ENCODE data around the gene RHOU. TPM values are rescaled to one million over a fixed set of nuclear protein-coding genes. Genes with fewer than 3 reads are reported as not detected.

The RHOU gene
- total RNA-seq, 1 donor from 2014 or later, result 67.0 TPM

GRCh38 chr1:228783418-228784040 lies 48.2 kb downstream of the RHOU start:
- no peak for DNase-seq (ENCODE audit: low spot score)
- no peak overlapping the region for H3K4me3 ChIP-seq
- H2AFZ ChIP-seq (replicated peaks), result no peak overlapping the region
- no peak overlapping the region for H3K27ac ChIP-seq
- H3K27ac Mint-ChIP-seq, result no peak overlapping the region
- no peaks in the 10 kb centered on the region for H3F3A ChIP-seq (ENCODE audit: low read depth)
- H3K9me3 Mint-ChIP-seq, result no peaks in the 10 kb centered on the region
- no peaks in the 10 kb centered on the region for H3K79me2 ChIP-seq (ENCODE audit: low read depth)
- H3K36me3 ChIP-seq, result no peaks in the 10 kb centered on the region
- peaks cover 16% of the 10 kb centered on the region for H3K4me1 ChIP-seq
- H3K4me3 Mint-ChIP-seq, result no peak overlapping the region
- H3K9ac ChIP-seq, result no peak overlapping the region
- H3K4me2 ChIP-seq, result no peak overlapping the region
- no peaks in the 10 kb centered on the region for H3K9me3 ChIP-seq (ENCODE audit: low read depth)
- peaks cover 2% of the 10 kb centered on the region for H3K4me1 Mint-ChIP-seq
- no peaks in the 10 kb centered on the region for H3K27me3 ChIP-seq
- H4K20me1 ChIP-seq (ENCODE audit: low read depth), result no peaks in the 10 kb centered on the region
- peaks cover 6% of the 10 kb centered on the region for H3K27me3 Mint-ChIP-seq (ENCODE audit: insufficient read depth, low read depth)
- no peaks in the 10 kb centered on the region for H3K36me3 Mint-ChIP-seq
- TF ChIP-seq EZH2phosphoT487 (IDR thresholded peaks at IDR 0.05) (no peak), CTCF (IDR thresholded peaks at IDR 0.05) (no peak), EZH2 (IDR thresholded peaks at IDR 0.05) (no peak)

DNA sequence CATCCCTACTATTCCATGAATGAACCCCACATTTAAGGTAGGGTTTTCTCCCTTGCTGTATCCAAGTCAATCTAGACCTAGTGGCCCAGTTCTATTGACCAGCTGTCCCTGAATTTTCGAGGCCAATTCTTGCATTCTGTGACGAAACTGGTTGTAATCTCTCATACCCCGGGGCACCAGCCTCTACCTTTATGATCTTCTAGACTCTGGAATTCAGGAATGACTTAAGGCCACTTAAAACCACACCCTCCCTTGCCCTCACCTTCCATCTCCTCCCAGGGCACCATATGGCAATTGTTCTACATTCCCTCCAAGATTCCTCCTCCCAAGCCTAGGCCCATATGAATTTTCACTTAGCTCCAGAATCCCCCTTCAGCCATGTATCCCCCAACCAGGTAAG lies 48.9 kb downstream of the RHOU start:
- H3K9me3 Mint-ChIP-seq, result no peaks in the 10 kb centered on the region
- no peaks in the 10 kb centered on the region for H4K20me1 ChIP-seq (ENCODE audit: low read depth)
- H3K4me1 ChIP-seq, result peaks cover 16% of the 10 kb centered on the region
- TF ChIP-seq EZH2phosphoT487 (IDR thresholded peaks at IDR 0.05) (no peak), EZH2 (IDR thresholded peaks at IDR 0.05) (no peak)
- peaks cover 6% of the 10 kb centered on the region for H3K27me3 Mint-ChIP-seq (ENCODE audit: insufficient read depth, low read depth)
- no peaks in the 10 kb centered on the region for H3K27me3 ChIP-seq
- H3K79me2 ChIP-seq (ENCODE audit: low read depth), result no peaks in the 10 kb centered on the region
- H3K9me3 ChIP-seq (ENCODE audit: low read depth), result no peaks in the 10 kb centered on the region
- H3K4me3 ChIP-seq, result no peak overlapping the region
- no peaks in the 10 kb centered on the region for H3K36me3 ChIP-seq
- H3K27ac Mint-ChIP-seq, result no peak overlapping the region
- no peak overlapping the region for H3K27ac ChIP-seq
- no peak overlapping the region for H2AFZ ChIP-seq (replicated peaks)
- no peak overlapping the region for H3K4me2 ChIP-seq
- H3K36me3 Mint-ChIP-seq, result no peaks in the 10 kb centered on the region
- H3K9ac ChIP-seq, result no peak overlapping the region
- no peak for DNase-seq (ENCODE audit: low spot score)
- no peak overlapping the region for H3K4me3 Mint-ChIP-seq
- peaks cover 2% of the 10 kb centered on the region for H3K4me1 Mint-ChIP-seq
- no peaks in the 10 kb centered on the region for H3F3A ChIP-seq (ENCODE audit: low read depth)

DNA sequence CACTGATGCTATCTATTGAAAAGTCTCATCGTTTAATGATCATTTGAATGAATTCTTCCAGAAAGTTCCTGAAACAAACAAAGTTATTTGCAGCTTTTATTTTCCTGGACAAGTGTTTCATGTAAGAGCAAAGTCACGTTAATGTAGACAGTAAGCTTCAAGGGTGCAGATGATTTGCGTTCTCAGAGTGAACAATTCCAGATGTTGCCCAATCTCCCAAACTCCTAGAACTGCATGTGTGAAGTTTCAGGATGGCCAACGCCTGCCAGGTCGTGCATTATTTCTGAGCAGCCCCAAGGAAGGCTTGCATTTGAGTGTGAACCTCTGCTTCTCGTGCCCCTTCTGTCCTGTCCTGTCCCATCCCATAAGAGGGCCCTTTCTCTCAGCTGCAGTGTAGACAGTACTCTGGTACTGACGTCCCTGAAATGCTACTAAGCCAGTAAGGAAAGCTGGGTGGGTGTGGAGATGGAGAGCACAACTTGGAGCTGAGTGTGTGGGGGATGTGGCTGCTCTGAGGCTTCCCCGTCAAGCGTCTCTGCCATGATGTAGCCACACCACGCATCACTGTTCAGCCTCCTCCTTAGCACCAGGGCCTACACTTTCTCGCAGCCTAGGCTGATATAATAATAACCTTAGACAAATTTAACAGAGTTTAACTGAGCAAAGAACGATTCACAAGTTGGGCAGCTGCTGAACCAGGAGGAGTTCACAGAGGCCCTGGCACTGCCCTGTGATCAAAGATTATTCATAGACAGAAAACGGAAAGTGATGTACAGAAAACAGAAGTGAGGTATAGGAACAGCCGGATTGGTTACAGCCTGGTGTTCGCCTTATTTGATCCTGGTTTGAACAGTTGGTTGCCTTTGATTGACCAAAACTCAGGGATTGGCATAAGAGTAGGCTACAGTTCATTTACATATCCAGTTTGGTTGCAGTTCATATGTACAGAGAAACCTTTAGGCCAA lies 50.4 kb downstream of the RHOU start:
- H3K4me2 ChIP-seq, result no peak overlapping the region
- H2AFZ ChIP-seq (replicated peaks), result no peak overlapping the region
- peaks cover 16% of the 10 kb centered on the region for H3K4me1 ChIP-seq
- no peaks in the 10 kb centered on the region for H3F3A ChIP-seq (ENCODE audit: low read depth)
- no peak overlapping the region for H3K27ac Mint-ChIP-seq
- no peak overlapping the region for H3K4me3 ChIP-seq
- no peak overlapping the region for H3K4me3 Mint-ChIP-seq
- H3K79me2 ChIP-seq (ENCODE audit: low read depth), result no peaks in the 10 kb centered on the region
- DNase-seq (ENCODE audit: low spot score), result no peak
- no peak overlapping the region for H3K9ac ChIP-seq
- no peaks in the 10 kb centered on the region for H3K9me3 ChIP-seq (ENCODE audit: low read depth)
- H4K20me1 ChIP-seq (ENCODE audit: low read depth), result no peaks in the 10 kb centered on the region
- H3K27ac ChIP-seq, result no peak overlapping the region
- peaks cover 4% of the 10 kb centered on the region for H3K27me3 Mint-ChIP-seq (ENCODE audit: insufficient read depth, low read depth)
- no peaks in the 10 kb centered on the region for H3K27me3 ChIP-seq
- H3K36me3 ChIP-seq, result no peaks in the 10 kb centered on the region
- H3K9me3 Mint-ChIP-seq, result no peaks in the 10 kb centered on the region
- no peak for TF ChIP-seq EZH2 (IDR thresholded peaks at IDR 0.05)
- no peak for TF ChIP-seq EZH2phosphoT487 (IDR thresholded peaks at IDR 0.05)
- TF ChIP-seq CTCF (IDR thresholded peaks at IDR 0.05), result no peak
- no peaks in the 10 kb centered on the region for H3K36me3 Mint-ChIP-seq
- H3K4me1 Mint-ChIP-seq, result peaks cover 4% of the 10 kb centered on the region

Data from neural progenitor cell (in vitro differentiated cells).